HG02970 (cell line): ENCODE results near the gene TAF1C.
"Not testable (repeated sequence)": the region's sequence is repeated elsewhere in the genome, so short reads cannot be mapped to it uniquely, and the experiment has no call there.

Source experiments
- ATAC-seq: cut with Tn5 transposase; IDR thresholded peaks from one replicate; pipeline ENCODE4 v1.9.1; 2021; ENCODE audit warnings: mild to moderate bottlenecking, moderate library complexity, moderate number of reproducible peaks; ENCODE audit not compliant: unreplicated experiment, low FRiP score

Gene TAF1C, protein sequence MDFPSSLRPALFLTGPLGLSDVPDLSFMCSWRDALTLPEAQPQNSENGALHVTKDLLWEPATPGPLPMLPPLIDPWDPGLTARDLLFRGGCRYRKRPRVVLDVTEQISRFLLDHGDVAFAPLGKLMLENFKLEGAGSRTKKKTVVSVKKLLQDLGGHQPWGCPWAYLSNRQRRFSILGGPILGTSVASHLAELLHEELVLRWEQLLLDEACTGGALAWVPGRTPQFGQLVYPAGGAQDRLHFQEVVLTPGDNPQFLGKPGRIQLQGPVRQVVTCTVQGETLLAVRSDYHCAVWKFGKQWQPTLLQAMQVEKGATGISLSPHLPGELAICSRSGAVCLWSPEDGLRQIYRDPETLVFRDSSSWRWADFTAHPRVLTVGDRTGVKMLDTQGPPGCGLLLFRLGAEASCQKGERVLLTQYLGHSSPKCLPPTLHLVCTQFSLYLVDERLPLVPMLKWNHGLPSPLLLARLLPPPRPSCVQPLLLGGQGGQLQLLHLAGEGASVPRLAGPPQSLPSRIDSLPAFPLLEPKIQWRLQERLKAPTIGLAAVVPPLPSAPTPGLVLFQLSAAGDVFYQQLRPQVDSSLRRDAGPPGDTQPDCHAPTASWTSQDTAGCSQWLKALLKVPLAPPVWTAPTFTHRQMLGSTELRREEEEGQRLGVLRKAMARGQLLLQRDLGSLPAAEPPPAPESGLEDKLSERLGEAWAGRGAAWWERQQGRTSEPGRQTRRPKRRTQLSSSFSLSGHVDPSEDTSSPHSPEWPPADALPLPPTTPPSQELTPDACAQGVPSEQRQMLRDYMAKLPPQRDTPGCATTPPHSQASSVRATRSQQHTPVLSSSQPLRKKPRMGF

GRCh38 chr16:84186685-84187437 lies at the start of gene TAF1C:
Gene TAF1C, minus strand, starts transcription at chr16:84187057. Its CDS starts 2,069 bp downstream, at chr16:84184988.
- peak; percentile 92 for ATAC-seq

DNA sequence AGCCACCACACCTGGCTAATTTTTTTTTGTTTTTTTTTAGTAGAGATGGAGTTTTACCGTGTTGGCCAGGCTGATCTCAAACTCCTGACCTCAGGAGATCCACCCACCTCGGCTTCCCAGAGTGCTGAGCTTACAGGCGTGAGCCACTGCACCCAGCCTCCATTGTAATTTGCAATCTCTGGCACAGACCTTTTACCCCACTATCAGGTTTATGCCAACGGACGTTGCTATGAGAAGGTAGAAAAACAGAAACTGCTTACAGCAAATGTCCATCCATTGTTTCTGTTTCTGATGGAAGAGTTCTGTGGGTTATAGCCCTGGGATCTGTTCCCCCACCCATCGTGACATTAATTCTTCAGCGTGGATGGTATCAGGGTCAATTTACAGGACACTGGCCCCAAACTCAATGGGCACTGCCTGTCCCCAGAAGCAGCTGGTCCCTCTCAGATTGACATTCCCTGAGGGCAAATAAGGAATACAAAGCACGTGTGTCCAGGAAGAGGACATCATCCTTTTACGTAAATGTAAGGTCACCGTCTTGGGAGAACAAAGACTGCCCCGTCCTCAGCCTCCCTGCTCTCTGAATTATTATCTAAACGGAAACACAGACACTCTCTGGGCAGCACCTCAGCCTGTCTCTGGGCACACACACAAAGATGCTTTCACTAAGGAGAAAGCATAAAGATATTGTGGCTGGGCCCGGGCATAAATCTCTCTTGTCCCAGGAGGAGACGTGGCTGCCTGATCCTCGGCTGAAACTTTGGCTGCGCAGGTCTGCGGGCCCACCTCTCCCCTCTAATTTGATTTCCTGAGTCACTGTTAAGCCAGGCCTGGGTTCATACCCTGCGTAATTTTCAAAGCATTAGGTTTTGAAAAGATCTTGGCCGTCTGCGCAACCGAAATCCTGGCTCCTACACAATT lies 47.7 kb upstream of the TAF1C start:
- ATAC-seq = no peak

DNA sequence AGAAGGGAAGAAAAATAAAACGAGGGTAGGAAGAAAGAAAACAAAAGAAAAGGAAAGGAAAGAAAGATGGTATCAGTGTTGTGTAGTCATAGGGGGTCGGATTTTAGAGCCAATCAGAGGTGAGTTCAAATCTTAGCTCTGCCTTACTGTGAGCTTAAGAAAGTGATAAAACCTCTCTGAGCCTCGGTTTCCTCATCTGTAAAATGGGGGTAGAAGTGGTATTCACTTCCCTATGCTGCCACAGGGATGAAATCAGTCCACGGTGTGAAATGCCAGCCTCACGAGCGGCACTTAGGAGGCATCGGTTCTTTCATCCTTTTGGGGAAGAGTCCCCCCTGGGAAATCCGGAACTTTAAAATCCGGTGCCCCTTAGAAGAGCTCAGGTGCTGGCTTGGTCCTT lies 46.9 kb upstream of the TAF1C start:
- no peak for ATAC-seq

- no peak for ATAC-seq
Observed at GRCh38 chr16:84232969-84233368, 46.1 kb upstream of the TAF1C start.

DNA sequence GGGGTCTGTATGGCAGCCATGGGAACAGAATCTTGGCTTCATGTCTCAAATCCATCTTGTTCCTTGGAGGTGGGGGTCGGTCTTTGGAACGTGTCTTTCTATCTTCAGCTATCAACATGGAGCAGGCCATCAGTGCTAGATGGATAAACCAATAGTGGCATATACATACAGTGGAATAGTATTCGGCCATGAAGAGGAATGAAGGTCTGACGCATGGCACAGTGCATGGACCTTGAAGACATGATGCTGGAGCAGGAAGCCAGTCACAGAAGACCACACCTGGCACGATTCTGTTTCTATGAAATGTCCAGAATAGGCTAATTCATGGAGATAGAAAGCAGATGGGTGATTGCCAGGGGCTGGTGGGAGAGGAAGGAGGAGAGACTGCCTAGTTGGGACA lies 45.2 kb upstream of the TAF1C start:
- no peak for ATAC-seq

DNA sequence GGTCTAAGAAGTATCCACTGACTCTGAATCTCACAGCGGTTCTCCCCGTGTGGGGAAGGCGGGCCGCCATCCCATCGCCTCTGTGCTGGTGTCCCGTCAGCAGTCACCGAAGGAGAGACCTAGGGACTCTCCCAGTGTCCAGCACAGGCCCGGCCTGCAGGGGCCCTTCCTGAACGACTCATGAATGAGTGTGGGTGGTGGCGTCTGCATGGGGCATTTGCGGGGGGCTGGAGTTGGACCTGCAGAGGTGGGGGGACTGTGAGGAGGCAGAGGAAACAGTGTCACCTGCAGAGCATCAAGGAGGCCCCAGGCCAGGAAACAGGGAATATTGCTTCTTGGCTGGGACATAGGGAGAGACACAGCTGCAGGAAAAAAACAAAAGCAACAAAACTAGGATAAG lies 42.6 kb upstream of the TAF1C start:
- ATAC-seq = no peak

DNA sequence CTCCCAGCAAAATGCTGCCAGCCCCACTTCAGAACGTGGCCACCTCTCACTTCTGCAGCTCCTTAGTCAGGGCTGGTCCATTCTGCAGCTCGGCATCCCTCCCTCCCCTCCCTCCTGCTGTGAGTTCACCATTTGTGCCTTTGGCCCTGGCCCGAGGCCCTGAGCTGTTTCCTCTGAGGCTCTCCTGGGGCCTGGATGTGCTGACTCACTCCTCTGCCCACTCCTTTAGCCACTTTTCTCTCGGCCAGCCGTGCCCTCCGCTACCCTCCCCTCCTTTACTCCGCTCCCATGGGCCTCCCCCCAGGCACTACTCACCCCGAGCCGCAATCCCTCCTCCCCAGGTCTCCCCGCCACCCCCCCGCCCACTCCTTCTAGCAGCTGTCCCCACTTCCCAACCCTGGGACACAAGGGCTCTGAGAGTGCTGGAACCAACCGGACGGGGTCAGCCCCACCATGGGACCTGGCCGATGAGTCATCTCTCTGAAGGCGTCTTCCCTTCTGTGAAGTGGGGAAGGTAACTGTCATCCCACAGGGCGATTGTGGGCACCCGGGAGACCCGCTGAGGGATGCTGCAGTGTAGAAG lies 41.5 kb upstream of the TAF1C start:
- no peak for ATAC-seq

DNA sequence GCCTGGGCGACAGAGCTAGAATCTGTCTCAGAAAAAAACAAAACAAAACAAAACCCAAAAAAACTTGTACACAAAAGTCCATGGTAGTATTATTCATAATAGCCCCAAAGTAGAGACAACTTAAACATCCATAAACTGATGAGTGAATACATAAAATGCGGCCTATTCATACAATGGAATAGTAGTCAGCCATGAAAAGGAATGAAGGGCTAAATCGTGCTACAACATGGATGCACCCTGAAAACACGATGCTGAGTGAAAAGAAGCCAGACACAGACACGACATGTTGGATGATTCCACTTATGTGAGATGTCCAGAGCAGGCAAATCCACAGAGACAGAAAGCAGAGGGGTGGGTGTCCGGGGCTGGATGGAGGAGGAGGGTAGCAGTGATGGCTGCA lies 40.7 kb upstream of the TAF1C start:
- no peak for ATAC-seq

GRCh38 chr16:84226026-84226425 lies 39.2 kb upstream of the TAF1C start:
- no peak for ATAC-seq

DNA sequence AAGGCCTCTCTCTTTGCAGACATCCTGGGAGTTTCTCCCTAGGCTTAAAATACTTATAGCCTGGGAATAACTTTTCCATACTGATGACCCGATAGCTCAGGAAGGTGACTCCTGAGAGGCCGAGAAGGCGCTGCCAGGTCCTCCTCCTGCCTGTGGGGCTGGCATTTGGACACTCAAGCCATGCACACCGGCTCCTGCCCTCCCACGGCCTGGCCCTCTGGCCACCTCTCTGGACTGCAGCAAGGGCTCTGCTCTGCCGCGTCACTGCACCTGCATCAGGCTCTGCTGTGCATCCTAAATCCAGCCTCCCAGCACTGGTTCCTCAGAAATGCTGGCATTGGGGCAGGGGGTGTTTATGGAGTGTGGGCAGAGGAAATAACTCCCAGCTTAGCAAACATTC lies 38.7 kb upstream of the TAF1C start:
- ATAC-seq = no peak

- ATAC-seq = no peak
Observed at GRCh38 chr16:84225126-84225525, 38.3 kb upstream of the TAF1C start.

DNA sequence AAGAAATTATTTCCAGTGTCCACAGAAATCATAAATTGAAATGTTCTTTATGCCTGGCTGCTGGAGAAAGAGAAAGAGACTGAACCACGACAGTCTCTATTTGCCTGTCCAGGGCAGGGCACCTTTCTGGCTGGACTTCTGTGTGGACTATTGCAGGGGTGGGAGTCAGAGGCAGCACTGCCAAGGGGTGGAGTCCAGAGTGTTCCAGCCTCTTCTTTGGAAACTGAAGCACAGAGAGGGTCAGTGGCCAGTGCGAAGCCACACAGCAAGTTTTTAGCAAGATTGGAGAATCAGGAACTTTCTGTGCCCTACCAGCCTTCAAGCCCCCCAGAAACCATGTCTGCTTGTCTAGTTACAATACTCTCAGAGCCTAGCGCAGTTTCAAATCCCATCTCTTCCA lies 37.7 kb upstream of the TAF1C start:
- ATAC-seq = no peak

DNA sequence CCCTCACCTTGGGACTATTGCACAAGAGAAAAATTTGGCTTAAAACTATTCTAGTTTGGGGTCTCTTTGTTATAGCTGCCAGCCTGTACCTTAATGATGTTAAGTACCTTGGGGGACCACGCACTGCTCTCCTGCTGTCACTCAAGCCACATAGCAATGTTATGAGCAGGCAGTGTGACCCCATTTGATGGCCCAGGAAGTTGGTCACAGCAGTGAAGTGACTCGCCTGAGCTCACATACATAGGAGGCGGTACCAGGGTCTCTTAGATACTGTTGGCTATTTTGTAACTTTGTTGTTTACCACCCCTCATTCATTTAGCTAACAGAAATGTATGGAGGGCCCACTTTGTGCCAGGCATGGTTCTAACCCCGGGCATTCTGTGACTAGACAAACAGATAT lies 36.6 kb upstream of the TAF1C start:
- ATAC-seq = no peak

DNA sequence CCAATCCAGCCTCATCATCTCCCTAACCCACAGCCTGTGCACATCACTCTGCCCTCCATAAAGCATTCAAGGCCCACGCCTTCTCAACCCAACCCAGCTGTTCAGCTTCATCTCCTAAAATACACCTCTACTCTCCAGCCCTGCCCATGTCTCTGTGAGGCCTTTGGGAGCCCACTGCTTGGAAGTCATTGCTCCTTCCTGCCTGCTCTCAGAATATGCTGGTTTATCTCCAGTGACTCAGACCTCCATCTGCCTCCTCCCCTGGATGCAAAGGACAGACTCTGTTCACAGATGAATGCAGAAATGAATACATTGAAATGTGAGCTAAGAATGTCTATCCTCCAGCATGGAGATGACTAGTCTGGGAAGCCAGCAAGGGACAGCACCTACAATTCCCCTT lies 34.0 kb upstream of the TAF1C start:
- ATAC-seq = no peak

DNA sequence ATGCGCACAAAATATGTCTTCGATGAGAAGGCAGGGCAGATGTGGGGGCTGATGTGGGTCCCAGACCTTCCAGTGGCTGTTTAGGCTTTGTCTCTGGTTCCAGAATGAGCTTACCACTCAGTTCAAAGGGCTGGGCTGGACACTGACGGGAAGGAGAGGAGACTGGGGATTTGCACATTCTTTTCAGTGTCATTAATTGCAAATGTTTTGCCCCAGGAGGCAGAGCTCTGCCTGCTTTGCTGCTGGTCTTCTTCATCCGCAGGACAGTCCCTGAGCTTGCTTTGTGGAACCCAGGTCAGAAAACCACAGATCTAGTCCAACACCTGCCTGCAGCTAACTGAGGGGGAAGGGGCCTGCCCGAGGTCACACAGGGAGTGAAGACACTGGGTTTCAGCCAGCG lies 32.1 kb upstream of the TAF1C start:
- no peak for ATAC-seq

DNA sequence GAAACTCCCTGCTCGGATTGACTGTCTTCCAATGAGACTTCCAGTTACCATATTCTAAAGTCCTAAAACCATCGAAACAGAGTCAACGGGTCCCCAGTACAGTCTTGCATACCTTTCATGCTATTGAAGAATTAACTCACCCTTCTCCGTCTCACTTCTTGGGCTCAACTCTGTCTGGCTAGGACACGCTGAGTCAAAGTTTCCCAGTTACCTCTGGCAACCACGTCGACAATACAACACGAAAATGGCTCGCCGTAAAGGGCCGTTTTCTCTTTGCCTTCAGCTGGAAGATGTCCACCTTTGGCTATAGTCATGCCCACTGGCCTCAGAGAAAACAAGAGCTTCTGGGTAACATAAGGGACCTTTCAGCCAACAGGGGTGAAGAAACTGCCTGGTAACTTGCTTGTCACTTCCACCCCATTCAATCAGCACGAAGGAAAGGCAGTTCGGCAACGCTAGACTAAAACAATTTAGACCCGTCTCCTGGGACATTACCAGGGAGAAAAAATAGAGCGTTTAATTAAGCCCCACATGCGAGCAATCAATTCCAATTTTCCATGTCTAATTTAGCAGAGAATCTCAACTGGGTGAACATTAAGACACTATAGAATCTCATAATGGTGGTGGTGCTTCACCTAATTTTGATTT lies 31.4 kb upstream of the TAF1C start:
- no peak for ATAC-seq

DNA sequence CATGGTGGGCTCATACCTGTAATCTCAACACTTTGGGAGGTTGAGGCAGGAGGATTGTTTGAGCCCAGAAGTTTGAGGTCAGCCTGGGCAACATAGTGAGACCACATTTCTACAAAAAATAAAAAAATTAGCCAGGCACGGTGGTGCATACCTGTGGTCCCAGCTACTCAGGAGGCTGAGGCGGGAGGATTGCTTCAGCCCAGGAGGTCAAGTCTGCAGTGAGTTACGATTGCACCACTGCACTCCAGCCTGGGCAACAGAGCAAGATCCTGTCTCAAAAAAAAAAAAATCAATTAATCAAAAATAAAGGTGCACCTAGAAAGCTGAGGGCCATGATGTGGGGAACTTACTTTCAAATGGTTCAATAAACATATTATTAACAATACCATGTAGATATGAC lies 29.3 kb upstream of the TAF1C start:
- not testable (repeated sequence) for ATAC-seq

GRCh38 chr16:84215531-84215930 lies 28.7 kb upstream of the TAF1C start:
- no peak for ATAC-seq

DNA sequence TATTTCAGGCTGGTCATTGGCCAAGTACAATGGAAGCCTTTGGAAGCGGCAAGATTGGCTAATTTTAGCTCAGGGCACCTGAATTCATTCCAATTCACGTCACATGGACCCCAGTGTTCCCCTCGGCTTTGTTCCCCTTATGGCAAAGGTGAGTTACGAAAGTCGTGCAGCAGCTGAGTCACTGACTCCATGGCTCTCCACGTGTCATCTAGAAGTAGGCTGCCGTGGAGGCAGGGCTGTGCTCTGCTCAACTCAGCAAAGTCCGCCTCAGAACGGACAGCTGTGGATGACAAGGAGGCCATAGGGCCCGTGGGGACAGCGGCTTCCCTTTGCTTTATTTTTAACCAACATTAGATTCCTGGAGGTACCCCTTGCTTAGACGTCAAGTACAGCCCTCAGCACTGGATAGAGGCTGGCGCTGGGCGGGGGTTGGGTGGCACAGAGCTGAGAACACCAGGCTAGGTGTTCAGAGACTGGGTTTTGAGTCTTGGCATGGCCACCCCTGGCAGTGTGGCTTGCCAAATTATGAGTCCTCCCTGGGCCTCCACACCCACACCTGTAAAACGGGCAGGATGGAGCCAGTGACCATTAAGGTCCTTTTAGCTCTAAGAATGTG lies 27.7 kb upstream of the TAF1C start:
- ATAC-seq = no peak
